Activated T-helper 1 cell treated with Interleukin-2 at 50 U/mL for 16 hours (primary cell): ENCODE measurements around the gene CELA2B.

ENCODE experiments used
- DNase-seq: peaks from one replicate; pipeline ENCODE4 v3.0.0-alpha.2; 2020; ENCODE audit warnings: low read depth

Gene CELA2B

DNA sequence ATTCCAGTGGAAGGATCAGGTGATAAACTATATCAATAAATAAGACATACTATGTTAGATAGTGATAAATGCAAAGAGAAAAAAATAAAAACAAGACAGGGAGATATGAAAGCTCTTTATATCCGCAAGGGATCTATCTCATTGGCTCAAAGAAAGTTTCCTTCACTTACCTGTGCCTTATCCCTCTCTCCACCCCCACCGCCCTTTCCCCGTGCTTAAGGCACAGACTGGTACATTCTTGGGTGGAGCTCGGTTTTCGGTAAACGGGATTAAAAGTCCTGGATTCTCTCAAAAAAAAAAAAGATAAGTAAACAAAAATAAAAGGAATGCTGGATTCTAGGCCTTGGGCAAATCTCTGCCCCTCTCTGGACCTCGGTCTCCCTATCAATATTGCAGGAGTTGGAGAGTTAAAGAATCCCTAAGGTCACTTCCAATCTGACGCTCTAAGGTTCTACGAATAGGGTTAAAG, 50.2 kb downstream of the CELA2B start:
- no peak for DNase-seq

DNA sequence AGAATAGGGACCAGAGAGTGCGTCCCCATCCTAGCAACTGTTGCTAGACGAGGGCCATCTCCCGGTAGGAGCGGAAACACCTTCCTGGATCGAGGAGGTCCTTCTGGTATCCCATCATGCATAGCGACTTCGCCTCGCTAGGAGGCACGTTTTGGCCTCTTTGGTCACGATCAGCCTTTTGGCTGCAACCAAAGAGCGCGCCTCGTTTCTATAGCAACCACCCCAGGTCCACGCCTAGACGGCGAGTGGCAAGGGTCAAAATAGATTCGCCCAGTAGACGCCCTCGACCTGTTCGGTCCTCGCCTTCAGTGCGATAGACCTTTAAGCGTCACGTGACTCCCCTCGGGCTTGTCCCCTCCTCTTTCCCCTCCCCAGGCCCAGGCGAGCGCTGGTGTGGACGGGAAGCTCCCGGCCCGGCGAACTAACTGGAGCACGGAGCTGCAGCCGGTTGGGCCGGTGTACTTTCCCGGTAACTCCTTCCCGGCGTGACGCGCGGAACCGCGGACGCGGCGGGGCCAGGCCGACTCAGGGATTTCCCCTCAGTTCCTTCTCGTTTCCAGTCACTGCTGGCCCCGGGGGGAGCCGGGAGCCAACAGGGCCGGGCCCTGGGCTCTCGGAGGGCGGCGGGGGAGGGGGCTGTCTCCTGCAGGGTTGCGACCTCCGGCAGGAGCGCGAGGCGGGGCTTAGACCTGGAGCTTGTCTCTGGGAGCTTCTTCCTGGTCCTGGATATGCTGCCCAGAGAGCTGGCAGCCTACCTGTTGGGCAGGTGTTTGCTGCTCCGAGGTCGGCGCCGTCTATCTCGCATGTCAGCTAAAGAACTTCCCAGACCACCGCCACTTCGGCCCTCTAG, 50.8 kb downstream of the CELA2B start, which contains the start of gene DNAJC16:
TSS of gene DNAJC16 (plus strand) at position 359 of the 850 bp plus-strand sequence. CDS start 2,258 bp downstream, outside the sequence.
- peak; percentile 93 for DNase-seq

DNA sequence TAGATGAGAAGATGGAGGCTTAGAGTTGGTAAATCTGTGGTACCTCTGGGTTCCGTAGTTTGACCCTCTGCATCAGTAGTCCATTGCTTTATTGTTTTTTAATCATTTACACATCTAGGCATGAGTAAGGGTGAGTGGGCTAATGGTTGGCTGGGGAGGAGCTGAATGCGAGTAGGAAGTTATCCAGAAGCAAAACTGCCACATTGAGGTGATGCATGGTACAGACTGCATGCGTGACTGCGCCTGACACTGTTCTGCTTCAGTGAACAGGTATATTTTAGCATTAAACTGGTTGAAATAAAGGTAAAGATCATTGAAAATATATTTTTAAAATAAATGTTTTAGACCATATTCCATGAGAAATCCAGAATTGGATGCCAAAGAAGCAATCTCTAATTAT, 55.1 kb downstream of the CELA2B start:
- DNase-seq: no peak

DNA sequence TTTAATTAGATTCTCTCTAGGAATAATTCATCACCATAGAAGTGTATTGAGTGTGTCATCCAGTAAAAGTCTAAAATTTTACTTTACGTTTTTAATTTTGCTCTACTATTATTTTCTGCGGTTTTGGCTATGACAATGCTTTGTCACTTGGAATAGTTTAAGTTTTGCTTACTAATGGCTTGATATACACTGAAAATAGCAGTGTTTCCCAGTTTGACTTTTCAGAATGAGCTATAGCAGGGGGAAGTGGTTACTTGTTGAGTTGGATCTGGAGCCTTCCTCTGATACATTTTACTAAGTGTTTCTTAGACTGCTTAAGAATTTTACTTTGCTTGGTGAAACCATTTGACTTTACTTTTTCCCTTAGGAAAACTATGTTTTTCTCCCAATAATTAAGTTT, 55.8 kb downstream of the CELA2B start:
- DNase-seq: no peak

DNA sequence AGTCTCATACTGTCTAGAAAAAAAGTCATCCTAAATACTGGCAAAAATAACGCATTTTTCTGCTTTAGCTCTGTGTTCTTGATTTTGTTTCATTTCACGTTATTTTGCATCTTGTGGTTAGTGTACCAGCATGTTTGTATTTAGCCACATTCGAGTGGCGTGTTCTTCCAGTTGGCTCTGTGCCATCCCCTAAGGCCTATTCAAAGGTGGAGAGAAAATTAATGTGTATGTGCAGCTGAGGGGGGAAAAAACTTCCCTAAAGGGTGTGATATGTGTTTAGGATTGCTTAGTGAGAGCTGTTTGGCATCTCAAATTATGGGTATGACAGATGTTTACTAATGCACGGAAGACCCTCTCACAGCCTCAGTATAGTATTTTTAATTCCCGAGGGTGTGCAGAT, 62.9 kb downstream of the CELA2B start:
- no peak for DNase-seq

DNA sequence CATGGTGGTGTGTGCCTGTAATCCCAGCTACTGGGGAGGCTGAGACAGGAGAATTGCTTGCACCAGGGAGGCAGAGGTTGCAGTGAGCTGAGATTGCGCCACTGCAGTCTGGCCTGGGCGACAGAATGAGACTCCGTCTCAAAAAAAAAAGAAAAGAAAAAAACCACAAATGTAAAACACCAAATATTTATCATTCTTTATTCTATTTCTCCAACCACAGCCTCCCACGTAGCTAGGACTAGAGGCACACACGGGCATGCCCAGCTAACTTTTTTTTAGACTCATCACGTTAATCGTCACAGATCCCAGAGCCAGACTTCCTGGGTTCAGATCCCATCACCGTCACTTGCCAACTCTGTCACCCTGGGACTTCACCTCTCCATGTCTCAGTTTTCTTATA, 64.3 kb downstream of the CELA2B start:
- DNase-seq: no peak
